Activated T-cell treated with anti-CD3 and anti-CD28 coated beads, Interleukin-2, amount 50 U/mL, for 72 hours (primary cell): ENCODE measurements around the gene SS18. TPM values are rescaled to one million over a fixed set of nuclear protein-coding genes. Genes with fewer than 3 reads are reported as not detected.

Experiments used
- ATAC-seq, 2 donors: fragments of 150-1000 bp; cut with Tn5 transposase; replicated peaks in 1 of 2; 2 replicates each; pipeline ENCODE4 v1.10.0; 2021; ENCODE audit warnings: moderate library complexity in 2 of 2, mild to moderate bottlenecking in 1 of 2
- DNase-seq, 2 donors: peaks; one replicate each; pipeline ENCODE4 v3.0.0; 2021 to 2022; ENCODE audit warnings: mixed read lengths in 1 of 2
- H3K27ac Mint-ChIP-seq: one replicate; pipeline ENCODE4 v1.8.0; 2022; ENCODE audit warnings: mild to moderate bottlenecking, moderate library complexity, mixed read lengths
- H3K27me3 Mint-ChIP-seq: one replicate; pipeline ENCODE4 v1.8.0; 2022; ENCODE audit warnings: low read depth, mixed read lengths
- H3K36me3 Mint-ChIP-seq, 2 donors: one replicate each; pipeline ENCODE4 v1.8.0; 2022; ENCODE audit warnings: mixed read lengths in 2 of 2, mild to moderate bottlenecking in 1 of 2; ENCODE audit not compliant: insufficient read depth in 2 of 2
- H3K4me1 Mint-ChIP-seq: one replicate; pipeline ENCODE4 v1.8.0; 2022; ENCODE audit warnings: low read depth, mixed read lengths
- H3K4me3 Mint-ChIP-seq, 2 donors: one replicate each; pipeline ENCODE4 v1.8.0; 2022; ENCODE audit warnings: mild to moderate bottlenecking in 2 of 2, mixed read lengths in 2 of 2, moderate library complexity in 2 of 2
- H3K9me3 Mint-ChIP-seq, 2 donors: one replicate each; pipeline ENCODE4 v1.8.0; 2022; ENCODE audit warnings: mixed read lengths in 2 of 2
- total RNA-seq, 2 donors: library from RNA; stranded (reverse); gene quantifications; one replicate each; pipeline ENCODE4 v1.2.3, GENCODE V29; 2022

SS18 gene
- total RNA-seq, 2 donors from 2014 or later, result 58.6 to 59.9 TPM

DNA sequence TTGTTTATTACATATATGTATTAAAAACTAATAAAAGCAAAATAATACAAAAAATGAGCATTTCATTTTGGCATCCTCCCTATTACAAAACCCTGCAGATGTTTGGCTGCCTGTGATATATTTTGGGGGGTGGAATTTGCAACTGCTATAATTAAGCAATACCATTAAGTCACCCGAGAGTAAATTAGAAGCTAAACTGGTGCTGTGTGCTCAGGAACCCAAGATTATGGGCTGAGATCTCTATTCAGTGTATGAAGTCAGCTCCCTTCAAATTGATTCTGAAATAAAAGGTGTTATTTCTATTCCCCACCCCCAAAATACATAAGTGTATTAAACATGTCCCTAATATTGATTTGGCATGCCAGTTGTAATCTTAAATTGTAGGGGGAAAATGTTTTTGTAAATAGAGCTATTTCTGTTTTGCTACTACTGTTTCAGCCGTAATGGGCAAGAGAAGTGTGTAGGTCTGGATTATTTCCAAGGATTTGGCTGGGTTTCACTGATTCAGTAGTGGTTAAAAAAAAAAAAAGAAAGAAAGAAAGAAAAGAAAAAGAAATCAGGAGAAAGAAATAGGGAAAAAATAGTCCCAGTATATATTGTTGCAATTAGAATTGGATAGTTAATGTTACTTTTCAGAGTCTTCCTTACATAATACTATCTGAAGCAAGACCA is 110.9 kb downstream of the SS18 start:
- Mint-ChIP-seq H3K27ac (no peak overlapping the region), H3K27me3 (peaks cover 8% of the 10 kb centered on the region), H3K4me1 (no peaks in the 10 kb centered on the region), H3K36me3 (no peaks in the 10 kb centered on the region), H3K9me3 (no peaks in the 10 kb centered on the region), H3K4me3 (no peak overlapping the region)
- DNase-seq (no peak), ATAC-seq (no peak)

DNA sequence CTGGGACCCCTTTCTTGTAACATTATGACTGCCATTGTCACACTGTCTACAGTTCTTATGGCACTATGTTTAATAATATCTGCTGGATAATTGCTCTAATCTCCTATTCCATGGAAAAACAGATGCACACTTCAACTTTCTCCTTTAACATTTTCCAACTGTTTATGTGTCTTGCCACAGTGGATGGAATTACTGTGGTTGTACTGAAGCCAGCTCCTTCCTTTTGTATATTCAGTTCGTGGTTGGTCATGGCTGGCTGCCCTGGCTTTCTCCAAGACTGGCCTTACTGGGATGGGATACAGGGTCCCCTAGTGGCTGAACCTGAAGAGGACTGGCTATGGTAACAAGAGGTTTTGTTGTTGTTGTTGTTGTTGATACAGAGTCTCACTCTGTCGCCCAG is 113.9 kb downstream of the SS18 start:
- Mint-ChIP-seq H3K9me3 (no peaks in the 10 kb centered on the region), H3K36me3 (no peaks in the 10 kb centered on the region), H3K4me3 (no peak overlapping the region), H3K27ac (no peak overlapping the region), H3K27me3 (no peaks in the 10 kb centered on the region), H3K4me1 (no peaks in the 10 kb centered on the region)
- no peak for DNase-seq
- ATAC-seq, result no peak

DNA sequence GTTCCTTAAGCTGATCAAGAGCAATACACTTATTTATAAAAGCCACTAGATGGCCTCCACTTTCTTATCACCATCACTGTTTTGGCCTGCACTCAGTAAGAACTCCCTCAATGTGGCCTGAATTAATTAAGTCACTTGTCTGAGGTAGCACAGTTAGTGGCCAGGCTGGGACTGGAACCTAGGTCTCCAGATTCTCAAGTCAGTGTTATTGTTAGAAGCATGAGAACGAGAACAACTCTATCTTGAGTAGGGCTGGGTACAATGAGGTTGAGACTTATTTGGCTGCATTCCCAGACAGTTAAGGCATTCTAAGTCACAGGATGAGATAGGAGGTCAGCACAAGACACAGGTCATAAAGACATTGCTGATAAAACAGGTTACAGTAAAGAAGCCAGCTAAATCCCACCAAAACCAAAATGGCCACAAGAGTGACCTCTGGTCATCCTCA is 115.8 kb downstream of the SS18 start:
- Mint-ChIP-seq H3K36me3 (no peaks in the 10 kb centered on the region), H3K4me1 (no peaks in the 10 kb centered on the region), H3K9me3 (peaks cover 0 to 1% of the 10 kb centered on the region in 2 donors), H3K27me3 (no peaks in the 10 kb centered on the region), H3K27ac (no peak overlapping the region), H3K4me3 (no peak overlapping the region)
- ATAC-seq, result no peak
- DNase-seq, result no peak

Other genes with a start within 250 kb of the SS18 start
- gene PSMA8, start 43.3 kb upstream of the SS18 start, total RNA-seq, result 1 to 10 TPM in 1 of 2 donors, under 1 TPM in 1; 0.81 to 1.9 TPM
- gene TAF4B, start 135.8 kb upstream of the SS18 start, total RNA-seq, result 10 to 100 TPM; 29.2 to 32.4 TPM